Measurements from ENCODE around the gene IRAK1BP1.

- TF ChIP-seq EZH2 (IDR thresholded peaks at IDR 0.05; ENCODE audit: borderline replicate concordance, insufficient read depth, low read length, poor library complexity, severe bottlenecking) (no peak), MXI1 (conservative IDR thresholded peaks at IDR 0.05; ENCODE audit: poor library complexity, severe bottlenecking) (no peak), CTCF (IDR thresholded peaks at IDR 0.05; ENCODE audit: poor library complexity, severe bottlenecking) (no peak), POLR2AphosphoS5 (IDR thresholded peaks at IDR 0.05) (no peak)
These were observed 24.4 kb upstream of the IRAK1BP1 start for GRCh38 chr6:78842953-78843352.
